HCT116 (cell line): Measurements from ENCODE around the gene NAA25. TPM values are rescaled to one million over a fixed set of nuclear protein-coding genes. Genes with fewer than 3 reads are reported as not detected.
A peak's percentile ranks its signal among the peaks of the same experiment; 100 is the strongest.

Source experiments
- ATAC-seq: fragments of 200-7000 bp; cut with Tn5 transposase; 2 replicates; pipeline ENCODE4 v1.9.1; 2020; ENCODE audit warnings: mild to moderate bottlenecking, moderate library complexity
- BruUV-seq: library from RNA; stranded (reverse); fragments of 400-500 nt; replicated peaks from 2 replicates; lab custom pipeline; 2021; lab: Mats Ljungman, UMichigan
- CTCF ChIA-PET: fragments of 300-600 bp; sonication (Branson Sonifier 250); formaldehyde crosslinking; loops from one replicate; lab custom pipeline; 2021; ENCODE audit warnings: antibody characterized with exemption; lab: Charles Lee
- POLR2A ChIA-PET: fragments of 300-600, 350-600 bp; sonication (Branson Sonifier 250); formaldehyde crosslinking; loops from one replicate; lab custom pipeline; 2021; ENCODE audit warnings: antibody characterized with exemption; lab: Charles Lee
- RAD21 ChIA-PET, 2 experiments: fragments of 300-600 bp; sonication (Branson Sonifier 250); formaldehyde crosslinking; loops; one replicate each; lab custom pipeline; 2023; ENCODE audit warnings: low total read pairs in 2 of 2; ENCODE audit not compliant: uncharacterized antibody in 2 of 2, unreplicated experiment in 2 of 2, low non-redundant PET in 1 of 2; lab: Charles Lee
- DNase-seq: peaks from one replicate; pipeline ENCODE4 v3.0.0-alpha.2; 2010; ENCODE audit warnings: low read depth, low spot score
- H2AFZ ChIP-seq: fragments of 200-600 bp; shearing (Covaris generic), sonication (generic); 2 replicates; pipeline ENCODE4 v1.6.1; 2017; ENCODE audit warnings: low read depth, mixed run types, mixed read lengths, antibody characterized with exemption, low read length; ENCODE audit not compliant: poor library complexity, severe bottlenecking
- H3K27ac ChIP-seq: 2 replicates; pipeline ENCODE4 v1.5.1; 2012; ENCODE audit warnings: low read depth, low read length
- H3K27me3 ChIP-seq: fragments of 200-600 bp; sonication (generic); 2 replicates; pipeline ENCODE4 v1.6.1; 2016; ENCODE audit warnings: mixed run types, low read length, mixed read lengths; ENCODE audit not compliant: insufficient read depth
- H3K36me3 ChIP-seq, 2 experiments: fragments of 200-500 bp in 1 of 2; fragments of 200-600 bp in 1 of 2; sonication (Bioruptor generic) in 1 of 2; sonication (generic) in 1 of 2; 2 replicates each; pipeline versions ENCODE4 v1.5.1 to v1.6.1; 2014 to 2016; ENCODE audit warnings: low read length in 2 of 2, inconsistent platforms in 1 of 2, mixed read lengths in 1 of 2, mixed run types in 1 of 2; ENCODE audit not compliant: insufficient read depth in 2 of 2, control insufficient read depth in 1 of 2
- H3K4me1 ChIP-seq, 2 experiments: fragments of 200-600 bp in 1 of 2; sonication (generic) in 1 of 2; 2 replicates each; pipeline versions ENCODE4 v1.5.1 to v1.6.1; 2012 to 2017; ENCODE audit warnings: low read length in 2 of 2, inconsistent platforms in 1 of 2, mild to moderate bottlenecking in 1 of 2, mixed read lengths in 1 of 2, mixed run types in 1 of 2, moderate library complexity in 1 of 2; ENCODE audit not compliant: insufficient read depth in 2 of 2, control insufficient read depth in 1 of 2
- H3K4me2 ChIP-seq: fragments of 200-600 bp; sonication (generic); 2 replicates; pipeline ENCODE4 v1.6.1; 2017; ENCODE audit warnings: mixed run types, low read length, mixed read lengths
- H3K4me3 ChIP-seq, 2 experiments: fragments of 200-600 bp in 1 of 2; sonication (generic) in 1 of 2; replicated peaks in 1 of 2; 2 replicates each; pipeline ENCODE4 v1.5.1; 2011 to 2016; ENCODE audit warnings: low read length in 2 of 2, control low read depth in 1 of 2, low read depth in 1 of 2, mild to moderate bottlenecking in 1 of 2, mixed read lengths in 1 of 2, mixed run types in 1 of 2
- H3K79me2 ChIP-seq: fragments of 200-600 bp; sonication (generic); 2 replicates; pipeline ENCODE4 v1.6.1; 2017; ENCODE audit warnings: mild to moderate bottlenecking, mixed run types, low read length, moderate library complexity, mixed read lengths; ENCODE audit not compliant: insufficient read depth
- H3K9ac ChIP-seq: fragments of 200-600 bp; sonication (generic); 2 replicates; pipeline ENCODE4 v1.6.1; 2016; ENCODE audit warnings: low read length, mixed read lengths
- H3K9me2 ChIP-seq: fragments of 200-600 bp; sonication (generic), shearing (Covaris generic); 2 replicates; pipeline ENCODE4 v1.6.1; 2017; ENCODE audit warnings: mixed run types, mild to moderate bottlenecking, moderate library complexity; ENCODE audit not compliant: insufficient read depth
- H3K9me3 ChIP-seq, 2 experiments: fragments of 200-500 bp in 1 of 2; fragments of 200-600 bp in 1 of 2; sonication (Bioruptor generic) in 1 of 2; sonication (generic) in 1 of 2; 2 replicates each; pipeline ENCODE4 v1.6.1; 2014 to 2017; ENCODE audit warnings: low read length in 2 of 2, mixed read lengths in 2 of 2, inconsistent platforms in 1 of 2, low read depth in 1 of 2, mild to moderate bottlenecking in 1 of 2, mixed run types in 1 of 2, moderate library complexity in 1 of 2; ENCODE audit not compliant: control insufficient read depth in 1 of 2, insufficient read depth in 1 of 2
- H4K20me1 ChIP-seq: fragments of 200-600 bp; sonication (generic), shearing (Covaris generic); 2 replicates; pipeline ENCODE4 v1.6.1; 2017; ENCODE audit warnings: mixed run types, mild to moderate bottlenecking, moderate library complexity; ENCODE audit not compliant: insufficient read depth
- CBX3 ChIP-seq: IDR thresholded peaks from 2 replicates; pipeline ENCODE4 v1.6.1; 2012; ENCODE audit warnings: low read depth
- CEBPB ChIP-seq: IDR thresholded peaks from 2 replicates; pipeline ENCODE4 v1.6.1; 2012; ENCODE audit warnings: low read depth
- ELF1 ChIP-seq: IDR thresholded peaks from 2 replicates; pipeline ENCODE4 v1.6.1; 2012; ENCODE audit warnings: low read depth, borderline replicate concordance
- POLR2A ChIP-seq: IDR thresholded peaks from 2 replicates; pipeline ENCODE4 v1.7.0; 2011; ENCODE audit warnings: borderline replicate concordance; ENCODE audit not compliant: insufficient read depth, insufficient read length; ENCODE audit errors: extremely low read depth
- POLR2AphosphoS5 ChIP-seq: IDR thresholded peaks from 2 replicates; pipeline ENCODE4 v1.6.1; 2011; ENCODE audit warnings: mild to moderate bottlenecking, low read depth, low read length, moderate library complexity
- SIN3A ChIP-seq: IDR thresholded peaks from 2 replicates; pipeline ENCODE4 v1.6.1; 2012; ENCODE audit warnings: low read depth
- SRF ChIP-seq: IDR thresholded peaks from 2 replicates; pipeline ENCODE4 v1.6.1; 2012; ENCODE audit warnings: low read depth
- TCF7L2 ChIP-seq: IDR thresholded peaks from 2 replicates; pipeline ENCODE4 v1.7.0; 2011; ENCODE audit warnings: borderline replicate concordance, inconsistent platforms; ENCODE audit not compliant: insufficient read depth, insufficient read length; ENCODE audit errors: extremely low read depth
- YY1 ChIP-seq: IDR thresholded peaks from 2 replicates; pipeline ENCODE4 v1.6.1; 2011; ENCODE audit warnings: low read length, low read depth, moderate library complexity, mild to moderate bottlenecking; ENCODE audit not compliant: insufficient replicate concordance; ENCODE audit errors: extremely low read depth
- ZNF274 ChIP-seq: fragments of 200-500 bp; sonication (Bioruptor generic); IDR thresholded peaks from 2 replicates; pipeline ENCODE4 v1.6.1; 2014; ENCODE audit warnings: mild to moderate bottlenecking, low read depth, low read length, inconsistent platforms
- intact Hi-C: fragments of 100-400 bp; cut with micrococcal nuclease; formaldehyde crosslinking; loops from 2 replicates; pipeline ENCODE4 v1.10.0; 2022
- total RNA-seq: library from RNA; stranded (reverse); gene quantifications from one replicate; pipeline ENCODE4 v1.2.1, GENCODE V29; 2021; ENCODE audit not compliant: unreplicated experiment
- TF ChIP-seq, protein P1 (sequence below): IDR thresholded peaks from 2 replicates; pipeline ENCODE4 v1.6.1; 2012; ENCODE audit warnings: low read depth
- TF ChIP-seq, protein P2 (sequence below), 3 experiments: fragments of 200-600 bp in 1 of 3; sonication (generic) in 1 of 3; IDR thresholded peaks in 2 of 3; conservative IDR thresholded peaks in 1 of 3; 2 replicates each; pipeline ENCODE4 v1.5.1; 2012 to 2017; ENCODE audit warnings: low read depth in 2 of 3, low read length in 2 of 3, antibody characterized with exemption in 1 of 3, borderline replicate concordance in 1 of 3, control low read depth in 1 of 3, mild to moderate bottlenecking in 1 of 3, mixed read lengths in 1 of 3, mixed run types in 1 of 3, moderate library complexity in 1 of 3; ENCODE audit not compliant: insufficient read depth in 1 of 3
- TF ChIP-seq, protein P3 (sequence below): IDR thresholded peaks from 2 replicates; pipeline ENCODE4 v1.6.1; 2012

The NAA25 gene
- total RNA-seq, 1 experiment from 2014 or later = 56.6 TPM

DNA sequence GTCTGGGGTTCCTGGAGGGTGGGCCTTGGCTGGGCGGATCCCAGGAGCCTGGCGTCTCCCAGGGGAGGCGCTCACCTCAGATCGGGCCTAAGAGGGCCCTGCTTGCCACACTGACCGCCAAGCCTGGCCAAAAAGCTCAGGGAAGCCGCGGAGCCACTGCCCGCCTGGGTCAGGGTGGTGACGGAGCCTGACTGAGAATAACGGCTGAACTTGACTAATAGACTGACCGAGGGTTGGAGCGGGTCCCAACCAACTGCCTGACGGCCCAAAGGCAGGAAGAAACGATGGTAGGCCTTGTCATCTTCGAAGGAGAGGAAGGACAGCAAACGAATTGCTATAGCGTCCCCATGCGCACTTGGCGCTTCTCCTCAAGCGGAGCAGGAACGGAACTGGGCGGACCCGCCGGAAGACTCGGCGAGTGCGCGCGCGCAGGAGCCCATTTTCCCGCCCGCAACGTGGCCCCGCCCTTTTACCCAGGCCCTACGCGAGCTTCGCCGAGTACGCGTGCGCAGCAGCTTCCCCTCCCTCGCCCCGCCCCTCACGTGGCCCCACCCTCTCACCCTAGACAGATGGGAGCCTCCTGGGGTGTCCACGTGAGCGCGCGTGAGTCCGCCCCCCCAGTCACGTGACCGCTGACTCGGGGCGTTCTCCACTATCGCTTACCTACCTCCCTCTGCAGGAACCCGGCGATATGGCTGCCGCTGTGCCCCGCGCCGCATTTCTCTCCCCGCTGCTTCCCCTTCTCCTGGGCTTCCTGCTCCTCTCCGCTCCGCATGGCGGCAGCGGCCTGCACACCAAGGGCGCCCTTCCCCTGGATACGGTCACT, 95.6 kb downstream of the NAA25 start, which contains the start of the genes ERP29 and TMEM116 (continued):
- TF ChIP-seq, protein P1, sequence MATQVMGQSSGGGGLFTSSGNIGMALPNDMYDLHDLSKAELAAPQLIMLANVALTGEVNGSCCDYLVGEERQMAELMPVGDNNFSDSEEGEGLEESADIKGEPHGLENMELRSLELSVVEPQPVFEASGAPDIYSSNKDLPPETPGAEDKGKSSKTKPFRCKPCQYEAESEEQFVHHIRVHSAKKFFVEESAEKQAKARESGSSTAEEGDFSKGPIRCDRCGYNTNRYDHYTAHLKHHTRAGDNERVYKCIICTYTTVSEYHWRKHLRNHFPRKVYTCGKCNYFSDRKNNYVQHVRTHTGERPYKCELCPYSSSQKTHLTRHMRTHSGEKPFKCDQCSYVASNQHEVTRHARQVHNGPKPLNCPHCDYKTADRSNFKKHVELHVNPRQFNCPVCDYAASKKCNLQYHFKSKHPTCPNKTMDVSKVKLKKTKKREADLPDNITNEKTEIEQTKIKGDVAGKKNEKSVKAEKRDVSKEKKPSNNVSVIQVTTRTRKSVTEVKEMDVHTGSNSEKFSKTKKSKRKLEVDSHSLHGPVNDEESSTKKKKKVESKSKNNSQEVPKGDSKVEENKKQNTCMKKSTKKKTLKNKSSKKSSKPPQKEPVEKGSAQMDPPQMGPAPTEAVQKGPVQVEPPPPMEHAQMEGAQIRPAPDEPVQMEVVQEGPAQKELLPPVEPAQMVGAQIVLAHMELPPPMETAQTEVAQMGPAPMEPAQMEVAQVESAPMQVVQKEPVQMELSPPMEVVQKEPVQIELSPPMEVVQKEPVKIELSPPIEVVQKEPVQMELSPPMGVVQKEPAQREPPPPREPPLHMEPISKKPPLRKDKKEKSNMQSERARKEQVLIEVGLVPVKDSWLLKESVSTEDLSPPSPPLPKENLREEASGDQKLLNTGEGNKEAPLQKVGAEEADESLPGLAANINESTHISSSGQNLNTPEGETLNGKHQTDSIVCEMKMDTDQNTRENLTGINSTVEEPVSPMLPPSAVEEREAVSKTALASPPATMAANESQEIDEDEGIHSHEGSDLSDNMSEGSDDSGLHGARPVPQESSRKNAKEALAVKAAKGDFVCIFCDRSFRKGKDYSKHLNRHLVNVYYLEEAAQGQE = no peak

DNA sequence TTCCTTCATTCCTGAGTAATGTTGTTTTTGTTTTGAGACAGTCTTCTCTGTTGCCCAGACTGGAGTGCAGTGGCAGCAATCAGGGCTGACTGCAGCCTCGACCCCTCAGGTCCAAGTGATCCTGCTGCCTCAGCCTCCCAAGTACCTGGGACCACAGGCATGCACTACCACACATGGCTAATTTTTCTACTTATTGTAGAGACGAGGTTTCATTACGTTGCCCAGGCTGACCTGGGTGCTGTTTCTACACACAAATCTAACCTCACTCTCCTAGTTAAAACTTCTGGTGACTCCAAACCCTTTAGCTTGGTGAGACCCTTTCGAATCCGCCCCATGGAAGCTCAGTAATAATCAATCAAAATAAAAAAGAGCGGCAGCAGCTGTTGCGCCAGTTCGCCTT, 96.9 kb downstream of the NAA25 start:
- DNase-seq = no peak
- Histone ChIP-seq H3K79me2 (peaks cover 48% of the 10 kb centered on the region), H3K36me3 (peaks cover 7 to 11% of the 10 kb centered on the region in 2 experiments; a peak in 2 of 4 replicates), H3K9ac (peak overlapping the region; percentile 88), H2AFZ (no peak overlapping the region), H3K4me1 (peaks cover 9 to 21% of the 10 kb centered on the region in 2 experiments), H3K4me3 (peak overlapping the region; percentile 87 to 98), H4K20me1 (no peaks in the 10 kb centered on the region; the same call in 1 of the 2 replicates), H3K4me2 (peak overlapping the region; percentile 80), H3K9me2 (no peaks in the 10 kb centered on the region), H3K9me3 (no peaks in the 10 kb centered on the region), H3K27me3 (no peaks in the 10 kb centered on the region), H3K27ac (peak overlapping the region; percentile 99)
- POLR2A ChIA-PET = no interaction called here
- RAD21 ChIA-PET = no interaction called here
- ATAC-seq = no peak
- intact Hi-C loops = loop anchor here (5.0 kb wide), 1 partner anchor 401 kb away; no protein-coding TSS in a partner anchor
- no TSS peak for BruUV-seq
- CTCF ChIA-PET = interaction anchor here (0.8 kb wide), 1 partner anchor 67 kb away, joined by 3 read pairs; no protein-coding TSS in a partner anchor
- TF ChIP-seq ELF1 (no peak), SRF (no peak), CBX3 (no peak), SIN3A (no peak), POLR2A (no peak), ZNF274 (no peak), POLR2AphosphoS5 (no peak), YY1 (no peak), TCF7L2 (no peak), CEBPB (no peak)
- TF ChIP-seq, protein P1 = no peak
- TF ChIP-seq, protein P2, sequence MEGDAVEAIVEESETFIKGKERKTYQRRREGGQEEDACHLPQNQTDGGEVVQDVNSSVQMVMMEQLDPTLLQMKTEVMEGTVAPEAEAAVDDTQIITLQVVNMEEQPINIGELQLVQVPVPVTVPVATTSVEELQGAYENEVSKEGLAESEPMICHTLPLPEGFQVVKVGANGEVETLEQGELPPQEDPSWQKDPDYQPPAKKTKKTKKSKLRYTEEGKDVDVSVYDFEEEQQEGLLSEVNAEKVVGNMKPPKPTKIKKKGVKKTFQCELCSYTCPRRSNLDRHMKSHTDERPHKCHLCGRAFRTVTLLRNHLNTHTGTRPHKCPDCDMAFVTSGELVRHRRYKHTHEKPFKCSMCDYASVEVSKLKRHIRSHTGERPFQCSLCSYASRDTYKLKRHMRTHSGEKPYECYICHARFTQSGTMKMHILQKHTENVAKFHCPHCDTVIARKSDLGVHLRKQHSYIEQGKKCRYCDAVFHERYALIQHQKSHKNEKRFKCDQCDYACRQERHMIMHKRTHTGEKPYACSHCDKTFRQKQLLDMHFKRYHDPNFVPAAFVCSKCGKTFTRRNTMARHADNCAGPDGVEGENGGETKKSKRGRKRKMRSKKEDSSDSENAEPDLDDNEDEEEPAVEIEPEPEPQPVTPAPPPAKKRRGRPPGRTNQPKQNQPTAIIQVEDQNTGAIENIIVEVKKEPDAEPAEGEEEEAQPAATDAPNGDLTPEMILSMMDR (IDR thresholded peaks at IDR 0.05 in 2 of 3, conservative IDR thresholded peaks at IDR 0.05 in 1 of 3; ENCODE audit: borderline replicate concordance in 1 of 3, insufficient read depth in 1 of 3, low read depth in 2 of 3, low read length in 2 of 3) = no peak
- TF ChIP-seq, protein P3, sequence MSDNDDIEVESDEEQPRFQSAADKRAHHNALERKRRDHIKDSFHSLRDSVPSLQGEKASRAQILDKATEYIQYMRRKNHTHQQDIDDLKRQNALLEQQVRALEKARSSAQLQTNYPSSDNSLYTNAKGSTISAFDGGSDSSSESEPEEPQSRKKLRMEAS = no peak
